Parathyroid adenoma (tissue), 2 donors: ENCODE measurements around the gene RASD2.
"Not testable (repeated sequence)": the region's sequence is repeated elsewhere in the genome, so short reads cannot be mapped to it uniquely, and the experiment has no call there.

ENCODE experiments used
- H2AFZ ChIP-seq: fragments of 300-600 bp; sonication (generic); one replicate; pipeline ENCODE4 v1.7.0; 2017; ENCODE audit warnings: antibody characterized with exemption, mild to moderate bottlenecking
- H3K27ac ChIP-seq: fragments of 300-600 bp; sonication (generic); one replicate; pipeline ENCODE4 v1.7.0; 2017
- H3K27me3 ChIP-seq: fragments of 300-600 bp; sonication (generic); one replicate; pipeline ENCODE4 v1.7.0; 2017; ENCODE audit warnings: low read length; ENCODE audit not compliant: control insufficient read depth, insufficient read depth
- H3K36me3 ChIP-seq: fragments of 300-600 bp; sonication (generic); one replicate; pipeline ENCODE4 v1.7.0; 2017; ENCODE audit warnings: low read length; ENCODE audit not compliant: control insufficient read depth, insufficient read depth
- H3K4me1 ChIP-seq: fragments of 300-600 bp; sonication (generic); one replicate; pipeline ENCODE4 v1.7.0; 2017; ENCODE audit warnings: control low read depth
- H3K4me2 ChIP-seq: fragments of 300-600 bp; sonication (generic); one replicate; pipeline ENCODE4 v1.7.0; 2017; ENCODE audit warnings: low read length
- H3K4me3 ChIP-seq: fragments of 300-600 bp; sonication (generic); one replicate; pipeline ENCODE4 v1.7.0; 2017; ENCODE audit warnings: low read depth, low read length
- H3K79me2 ChIP-seq: fragments of 300-600 bp; sonication (generic); one replicate; pipeline ENCODE4 v1.7.0; 2017; ENCODE audit warnings: control low read depth
- H3K9ac ChIP-seq: fragments of 300-600 bp; sonication (generic); one replicate; pipeline ENCODE4 v1.7.0; 2017; ENCODE audit warnings: mild to moderate bottlenecking
- H3K9me3 ChIP-seq: fragments of 300-600 bp; sonication (generic); one replicate; pipeline ENCODE4 v1.7.0; 2017; ENCODE audit warnings: low read length; ENCODE audit not compliant: control insufficient read depth
- CTCF ChIP-seq: fragments of 300-600 bp; sonication (generic); IDR thresholded peaks from one replicate; pipeline ENCODE4 v1.7.0; 2017; ENCODE audit warnings: antibody characterized with exemption, mild to moderate bottlenecking
- donor health status: primary hyperparathyroidism.

Gene RASD2

GRCh38 chr22:35506259-35506570 is 34.4 kb upstream of the RASD2 start:
- H3K79me2 ChIP-seq: no peaks in the 10 kb centered on the region
- H2AFZ ChIP-seq: no peak overlapping the region
- H3K4me2 ChIP-seq: no peak overlapping the region
- TF ChIP-seq CTCF: no peak
- no peaks in the 10 kb centered on the region for H3K4me1 ChIP-seq
- no peak overlapping the region for H3K27ac ChIP-seq
- no peak overlapping the region for H3K9ac ChIP-seq
- no peaks in the 10 kb centered on the region for H3K9me3 ChIP-seq
- no peak overlapping the region for H3K4me3 ChIP-seq
- H3K36me3 ChIP-seq: no peaks in the 10 kb centered on the region
- H3K27me3 ChIP-seq: no peaks in the 10 kb centered on the region

GRCh38 chr22:35507851-35508250 is 32.8 kb upstream of the RASD2 start:
- H3K4me1 ChIP-seq: not testable (repeated sequence)

GRCh38 chr22:35509451-35509850 is 31.2 kb upstream of the RASD2 start:
- H3K36me3 ChIP-seq: no peaks in the 10 kb centered on the region
- no peak overlapping the region for H2AFZ ChIP-seq
- H3K4me3 ChIP-seq: no peak overlapping the region
- no peaks in the 10 kb centered on the region for H3K4me1 ChIP-seq
- no peaks in the 10 kb centered on the region for H3K9me3 ChIP-seq
- H3K9ac ChIP-seq: no peak overlapping the region
- H3K4me2 ChIP-seq: no peak overlapping the region
- TF ChIP-seq CTCF: no peak
- no peaks in the 10 kb centered on the region for H3K79me2 ChIP-seq
- no peak overlapping the region for H3K27ac ChIP-seq
- H3K27me3 ChIP-seq: no peaks in the 10 kb centered on the region

More at GRCh38 chr22:35507851-35508250, 32.8 kb upstream of the RASD2 start:
- H3K36me3 ChIP-seq, H3K4me3 ChIP-seq, H3K27ac ChIP-seq, H3K27me3 ChIP-seq, H3K9ac ChIP-seq, H3K4me2 ChIP-seq, H3K9me3 ChIP-seq, H3K79me2 ChIP-seq, H2AFZ ChIP-seq: not testable (repeated sequence)

- Histone ChIP-seq H3K9ac (no peak overlapping the region), H3K4me2 (no peak overlapping the region), H3K4me3 (no peak overlapping the region), H3K9me3 (no peaks in the 10 kb centered on the region), H3K36me3 (no peaks in the 10 kb centered on the region), H3K79me2 (no peaks in the 10 kb centered on the region), H2AFZ (no peak overlapping the region), H3K4me1 (no peaks in the 10 kb centered on the region), H3K27me3 (no peaks in the 10 kb centered on the region), H3K27ac (no peak overlapping the region)
- TF ChIP-seq CTCF: no peak
Observed at GRCh38 chr22:35509960-35510359, 30.7 kb upstream of the RASD2 start.

- no peaks in the 10 kb centered on the region for H3K9me3 ChIP-seq
- H2AFZ ChIP-seq: no peak overlapping the region
- no peak overlapping the region for H3K4me2 ChIP-seq
- H3K27me3 ChIP-seq: no peaks in the 10 kb centered on the region
- no peak overlapping the region for H3K27ac ChIP-seq
- no peaks in the 10 kb centered on the region for H3K79me2 ChIP-seq
- H3K4me3 ChIP-seq: no peak overlapping the region
- TF ChIP-seq CTCF: no peak
- no peaks in the 10 kb centered on the region for H3K36me3 ChIP-seq
- no peak overlapping the region for H3K9ac ChIP-seq
- no peaks in the 10 kb centered on the region for H3K4me1 ChIP-seq
Observed at GRCh38 chr22:35510481-35510934, 30.1 kb upstream of the RASD2 start.
